ENCODE measurements around the gene MED28. TPM values are rescaled to one million over a fixed set of nuclear protein-coding genes. Genes with fewer than 3 reads are reported as not detected.
"Not testable (repeated sequence)": the region's sequence is repeated elsewhere in the genome, so short reads cannot be mapped to it uniquely, and the experiment has no call there.

MED28 gene
- total RNA-seq, 4 donors from 2014 or later, result 11.1 to 25.5 (median 19.4) TPM

GRCh38 chr4:17657090-17657489 lies 42.6 kb downstream of the MED28 start:
- Histone ChIP-seq H3K27ac (no peak overlapping the region), H3K4me3 (no peak overlapping the region), H3K27me3 (no peaks in the 10 kb centered on the region), H3K9me3 (no peaks in the 10 kb centered on the region), H3K4me1 (no peaks in the 10 kb centered on the region), H3K36me3 (no peaks in the 10 kb centered on the region)
- DNase-seq, result no peak
- intact Hi-C loops (cut with DNase I; ENCODE audit: low total_unique reads) (no loop called here), in situ Hi-C loops (cut with MboI; ENCODE audit: low pct_ligation_motif_present in 1 of 4, low pct_unique_long_range_greater_than_20kb in 1 of 4, low sequenced_read_pairs in 3 of 4) (no loop called here)
- 50 to 90% methylated on average over 1 of the region's 1 CpG for WGBS, 2 donors (ENCODE audit: low coverage in 1 of 2)
- no peak for TF ChIP-seq POLR2A (IDR thresholded peaks at IDR 0.05)
- no peak for TF ChIP-seq CTCF (IDR thresholded peaks at IDR 0.05)
- TF ChIP-seq EP300 (IDR thresholded peaks at IDR 0.05; ENCODE audit: low read depth), result no peak
- TF ChIP-seq POLR2AphosphoS5 (IDR thresholded peaks at IDR 0.05), result no peak

GRCh38 chr4:17657849-17658248 lies 43.4 kb downstream of the MED28 start:
- Histone ChIP-seq H3K9me3 (no peaks in the 10 kb centered on the region), H3K4me1 (no peaks in the 10 kb centered on the region), H3K36me3 (no peaks in the 10 kb centered on the region), H3K27me3 (no peaks in the 10 kb centered on the region), H3K27ac (no peak overlapping the region), H3K4me3 (no peak overlapping the region)
- no peak for DNase-seq
- whole genome bisulfite sequencing, 2 donors (ENCODE audit: low coverage in 1 of 2), result 83 to 85% methylated on average over 4 to 8 of the region's 9 CpGs
- intact Hi-C loops (cut with DNase I; ENCODE audit: low total_unique reads), result no loop called here
- TF ChIP-seq POLR2AphosphoS5 (IDR thresholded peaks at IDR 0.05) (no peak), CTCF (IDR thresholded peaks at IDR 0.05) (no peak), EP300 (IDR thresholded peaks at IDR 0.05; ENCODE audit: low read depth) (no peak), POLR2A (IDR thresholded peaks at IDR 0.05) (no peak)
- in situ Hi-C loops (cut with MboI; ENCODE audit: low pct_ligation_motif_present in 1 of 4, low pct_unique_long_range_greater_than_20kb in 1 of 4, low sequenced_read_pairs in 3 of 4), result no loop called here

GRCh38 chr4:17659196-17659595 lies 44.8 kb downstream of the MED28 start:
- in situ Hi-C loops (cut with MboI; ENCODE audit: low pct_ligation_motif_present in 1 of 4, low pct_unique_long_range_greater_than_20kb in 1 of 4, low sequenced_read_pairs in 3 of 4), result not testable (repeated sequence)
- 86 to 95% methylated on average over 3 to 8 of the region's 8 CpGs for WGBS, 2 donors (ENCODE audit: low coverage in 1 of 2)

GRCh38 chr4:17662694-17663093 lies 48.3 kb downstream of the MED28 start:
- DNase-seq, result no peak
- Histone ChIP-seq H3K27me3 (no peaks in the 10 kb centered on the region), H3K9me3 (no peaks in the 10 kb centered on the region), H3K27ac (no peak overlapping the region), H3K4me3 (no peak overlapping the region), H3K4me1 (no peaks in the 10 kb centered on the region), H3K36me3 (no peaks in the 10 kb centered on the region)
- TF ChIP-seq POLR2AphosphoS5 (IDR thresholded peaks at IDR 0.05) (no peak), EP300 (IDR thresholded peaks at IDR 0.05; ENCODE audit: low read depth) (no peak), CTCF (IDR thresholded peaks at IDR 0.05) (no peak), POLR2A (IDR thresholded peaks at IDR 0.05) (no peak)
- intact Hi-C loops (cut with DNase I; ENCODE audit: low total_unique reads), result no loop called here
- in situ Hi-C loops (cut with MboI; ENCODE audit: low pct_ligation_motif_present in 1 of 4, low pct_unique_long_range_greater_than_20kb in 1 of 4, low sequenced_read_pairs in 3 of 4), result no loop called here
- 89 to 100% methylated on average over 3 of the region's 3 CpGs for WGBS, 2 donors (ENCODE audit: low coverage in 1 of 2)

More at GRCh38 chr4:17659196-17659595, 44.8 kb downstream of the MED28 start:
- H3K9me3 ChIP-seq; H3K4me3 ChIP-seq; H3K4me1 ChIP-seq; H3K36me3 ChIP-seq; intact Hi-C loops (cut with DNase I; ENCODE audit: low total_unique reads); DNase-seq; H3K27me3 ChIP-seq; H3K27ac ChIP-seq: not testable (repeated sequence)

GRCh38 chr4:17664755-17665154 lies 50.3 kb downstream of the MED28 start:
- no peaks in the 10 kb centered on the region for H3K27me3 ChIP-seq
- 61 to 66% methylated on average over 4 of the region's 4 CpGs for WGBS, 2 donors (ENCODE audit: low coverage in 1 of 2)
- intact Hi-C loops (cut with DNase I; ENCODE audit: low total_unique reads), result no loop called here
- DNase-seq, result no peak
- TF ChIP-seq POLR2A (IDR thresholded peaks at IDR 0.05) (no peak), EP300 (IDR thresholded peaks at IDR 0.05; ENCODE audit: low read depth) (no peak), POLR2AphosphoS5 (IDR thresholded peaks at IDR 0.05) (no peak), CTCF (IDR thresholded peaks at IDR 0.05) (no peak)
- no peak overlapping the region for H3K4me3 ChIP-seq
- H3K36me3 ChIP-seq, result no peaks in the 10 kb centered on the region
- no peak overlapping the region for H3K27ac ChIP-seq
- H3K4me1 ChIP-seq, result no peaks in the 10 kb centered on the region
- no peaks in the 10 kb centered on the region for H3K9me3 ChIP-seq
- in situ Hi-C loops (cut with MboI; ENCODE audit: low pct_ligation_motif_present in 1 of 4, low pct_unique_long_range_greater_than_20kb in 1 of 4, low sequenced_read_pairs in 3 of 4), result no loop called here

Data from transverse colon (tissue), 4 donors.